Neural cell (in vitro differentiated cells): ENCODE data around the gene TNNI3. TPM values are rescaled to one million over a fixed set of nuclear protein-coding genes. Genes with fewer than 3 reads are reported as not detected.

Experiments
- H2AFZ ChIP-seq: fragments of 200-600, 300-800 bp; sonication (generic), shearing (Covaris generic); 2 replicates; pipeline ENCODE4 v1.6.0; 2014; ENCODE audit warnings: low read depth, mild to moderate bottlenecking, antibody characterized with exemption, low read length, moderate library complexity
- H3F3A ChIP-seq: fragments of 200-600 bp; shearing (Covaris generic); 2 replicates; pipeline ENCODE4 v1.6.1; 2016; ENCODE audit warnings: mild to moderate bottlenecking, moderate library complexity, mixed read lengths, antibody characterized with exemption, low read length; ENCODE audit not compliant: insufficient read depth, poor library complexity, severe bottlenecking
- H3K27ac ChIP-seq: fragments of 200-600, 300-800 bp; sonication (generic), shearing (Covaris generic); 2 replicates; pipeline ENCODE4 v1.5.1; 2014; ENCODE audit warnings: mild to moderate bottlenecking, low read length, moderate library complexity
- H3K27me3 ChIP-seq: fragments of 300-800, 200-600 bp; sonication (generic), shearing (Covaris generic); 2 replicates; pipeline ENCODE4 v1.6.0; 2014; ENCODE audit warnings: mild to moderate bottlenecking, low read depth, low read length, moderate library complexity; ENCODE audit not compliant: insufficient read depth
- H3K36me3 ChIP-seq: fragments of 300-800, 200-600 bp; sonication (generic), shearing (Covaris generic); 2 replicates; pipeline ENCODE4 v1.5.1; 2014; ENCODE audit warnings: mild to moderate bottlenecking, antibody characterized with exemption, low read length, moderate library complexity; ENCODE audit not compliant: insufficient read depth
- H3K4me2 ChIP-seq: fragments of 300-800, 200-600 bp; sonication (generic), shearing (Covaris generic); 2 replicates; pipeline ENCODE4 v1.6.0; 2014; ENCODE audit warnings: mild to moderate bottlenecking, low read length
- H3K4me3 ChIP-seq: fragments of 300-800, 200-600 bp; sonication (generic), shearing (Covaris generic); 2 replicates; pipeline ENCODE4 v1.5.1; 2014; ENCODE audit warnings: mild to moderate bottlenecking, low read length, moderate library complexity
- H3K79me2 ChIP-seq: fragments of 200-600 bp; shearing (Covaris generic); replicated peaks from 2 replicates; pipeline ENCODE4 v1.6.0; 2014; ENCODE audit warnings: mild to moderate bottlenecking, low read length, moderate library complexity; ENCODE audit not compliant: insufficient read depth
- H3K9ac ChIP-seq: fragments of 300-800, 200-600 bp; sonication (generic), shearing (Covaris generic); 2 replicates; pipeline ENCODE4 v1.6.1; 2016; ENCODE audit warnings: mild to moderate bottlenecking, low read length, mixed read lengths
- H3K9me2 ChIP-seq: fragments of 200-600 bp; shearing (Covaris generic); 2 replicates; pipeline ENCODE4 v1.6.1; 2016; ENCODE audit warnings: mild to moderate bottlenecking, low read length, mixed read lengths; ENCODE audit not compliant: insufficient read depth
- H3K9me3 ChIP-seq: fragments of 200-600, 300-800 bp; sonication (generic), shearing (Covaris generic); 2 replicates; pipeline ENCODE4 v1.6.1; 2016; ENCODE audit warnings: mild to moderate bottlenecking, mixed run types, low read length, moderate library complexity, mixed read lengths
- H4K20me1 ChIP-seq: fragments of 200-600 bp; shearing (Covaris generic); 2 replicates; pipeline ENCODE4 v1.6.1; 2016; ENCODE audit warnings: mild to moderate bottlenecking, mixed run types; ENCODE audit not compliant: insufficient read depth
- CTCF ChIP-seq: fragments of 450-650 bp; IDR thresholded peaks from 2 replicates; pipeline ENCODE4 v1.5.1; 2014; ENCODE audit warnings: antibody characterized with exemption, mild to moderate bottlenecking, moderate library complexity; ENCODE audit not compliant: poor library complexity, severe bottlenecking
- EP300 ChIP-seq: fragments of 450-650 bp; conservative IDR thresholded peaks from 2 replicates; pipeline ENCODE4 v1.6.1; 2014; ENCODE audit warnings: antibody characterized with exemption, mild to moderate bottlenecking, moderate library complexity; ENCODE audit not compliant: poor library complexity, severe bottlenecking
- EZH2 ChIP-seq: fragments of 200-600, 300-800 bp; shearing (Covaris generic), sonication (generic); IDR thresholded peaks from 2 replicates; pipeline ENCODE4 v1.6.1; 2014; ENCODE audit warnings: antibody characterized with exemption, low read length, borderline replicate concordance, mild to moderate bottlenecking; ENCODE audit not compliant: insufficient read depth, poor library complexity, severe bottlenecking
- MXI1 ChIP-seq: fragments of 450-650 bp; conservative IDR thresholded peaks from 2 replicates; pipeline ENCODE4 v1.6.1; 2014; ENCODE audit warnings: antibody characterized with exemption, mild to moderate bottlenecking; ENCODE audit not compliant: poor library complexity, severe bottlenecking
- POLR2AphosphoS5 ChIP-seq: IDR thresholded peaks from 2 replicates; pipeline ENCODE4 v1.6.1; 2012
- RAD21 ChIP-seq: fragments of 450-650 bp; conservative IDR thresholded peaks from 2 replicates; pipeline ENCODE4 v1.6.1; 2014; ENCODE audit warnings: antibody characterized with exemption, mild to moderate bottlenecking, moderate library complexity
- REST ChIP-seq: IDR thresholded peaks from 2 replicates; pipeline ENCODE4 v1.6.1; 2012; ENCODE audit warnings: borderline replicate concordance
- SMC3 ChIP-seq: fragments of 450-650 bp; conservative IDR thresholded peaks from 2 replicates; pipeline ENCODE4 v1.6.1; 2014; ENCODE audit warnings: antibody characterized with exemption, mild to moderate bottlenecking, moderate library complexity; ENCODE audit not compliant: poor library complexity
- TAF1 ChIP-seq: IDR thresholded peaks from 2 replicates; pipeline ENCODE4 v1.6.1; 2012; ENCODE audit warnings: low read depth
- polyA plus RNA-seq: library from polyadenylated mRNA; depleted of rRNA; stranded (reverse); fragments of >200 nt; gene quantifications from 2 replicates; pipeline ENCODE4 v1.2.3, GENCODE V29; 2014

TNNI3 gene
- polyA plus RNA-seq, 1 donor from 2014 or later = 22.5 TPM

GRCh38 chr19:55141696-55142095 is 15.8 kb downstream of the TNNI3 start:
- Histone ChIP-seq H3K4me3 (no peak overlapping the region), H3F3A (no peaks in the 10 kb centered on the region), H3K9me3 (no peaks in the 10 kb centered on the region), H3K27ac (no peak overlapping the region), H3K36me3 (no peaks in the 10 kb centered on the region), H3K4me2 (no peak overlapping the region), H3K27me3 (peaks cover 15% of the 10 kb centered on the region), H4K20me1 (no peaks in the 10 kb centered on the region), H3K9me2 (no peaks in the 10 kb centered on the region), H3K9ac (no peak overlapping the region), H2AFZ (no peak overlapping the region), H3K79me2 (no peaks in the 10 kb centered on the region)
- TF ChIP-seq TAF1 = no peak
- TF ChIP-seq CTCF = no peak

GRCh38 chr19:55137915-55138314 is 19.6 kb downstream of the TNNI3 start:
- H4K20me1 ChIP-seq = no peaks in the 10 kb centered on the region

GRCh38 chr19:55136399-55137102 is 21.0 kb downstream of the TNNI3 start:
- H4K20me1 ChIP-seq = no peaks in the 10 kb centered on the region

More at GRCh38 chr19:55137915-55138314, 19.6 kb downstream of the TNNI3 start:
- Histone ChIP-seq H3K9ac (no peak overlapping the region), H3K9me2 (no peaks in the 10 kb centered on the region), H3K27me3 (no peaks in the 10 kb centered on the region), H3K4me3 (no peak overlapping the region), H3K36me3 (no peaks in the 10 kb centered on the region), H2AFZ (no peak overlapping the region), H3K79me2 (no peaks in the 10 kb centered on the region), H3K9me3 (no peaks in the 10 kb centered on the region), H3K27ac (no peak overlapping the region), H3F3A (no peaks in the 10 kb centered on the region), H3K4me2 (no peak overlapping the region)
- no peak for TF ChIP-seq CTCF
- TF ChIP-seq EP300 = no peak
- TF ChIP-seq TAF1 = no peak
- TF ChIP-seq MXI1 = no peak
- TF ChIP-seq EZH2 = no peak

More at GRCh38 chr19:55136399-55137102, 21.0 kb downstream of the TNNI3 start:
- no peaks in the 10 kb centered on the region for H3K9me2 ChIP-seq
- no peaks in the 10 kb centered on the region for H3K36me3 ChIP-seq
- no peak overlapping the region for H2AFZ ChIP-seq
- H3K27ac ChIP-seq = no peak overlapping the region
- H3K9ac ChIP-seq = no peak overlapping the region
- no peaks in the 10 kb centered on the region for H3F3A ChIP-seq
- TF ChIP-seq SMC3 (no peak), TAF1 (no peak), EZH2 (no peak), RAD21 (no peak), REST (no peak), EP300 (no peak), POLR2AphosphoS5 (no peak)
- no peak overlapping the region for H3K4me3 ChIP-seq
- H3K9me3 ChIP-seq = no peaks in the 10 kb centered on the region
- no peak overlapping the region for H3K4me2 ChIP-seq
- no peaks in the 10 kb centered on the region for H3K79me2 ChIP-seq
- H3K27me3 ChIP-seq = no peaks in the 10 kb centered on the region
